HG03520 (cell line): ENCODE data around the gene ANKRD63.

ENCODE experiments used
- ATAC-seq: cut with Tn5 transposase; IDR thresholded peaks from one replicate; pipeline ENCODE4 v1.9.1; 2021; ENCODE audit warnings: mild to moderate bottlenecking, moderate library complexity; ENCODE audit not compliant: unreplicated experiment

ANKRD63 gene

DNA sequence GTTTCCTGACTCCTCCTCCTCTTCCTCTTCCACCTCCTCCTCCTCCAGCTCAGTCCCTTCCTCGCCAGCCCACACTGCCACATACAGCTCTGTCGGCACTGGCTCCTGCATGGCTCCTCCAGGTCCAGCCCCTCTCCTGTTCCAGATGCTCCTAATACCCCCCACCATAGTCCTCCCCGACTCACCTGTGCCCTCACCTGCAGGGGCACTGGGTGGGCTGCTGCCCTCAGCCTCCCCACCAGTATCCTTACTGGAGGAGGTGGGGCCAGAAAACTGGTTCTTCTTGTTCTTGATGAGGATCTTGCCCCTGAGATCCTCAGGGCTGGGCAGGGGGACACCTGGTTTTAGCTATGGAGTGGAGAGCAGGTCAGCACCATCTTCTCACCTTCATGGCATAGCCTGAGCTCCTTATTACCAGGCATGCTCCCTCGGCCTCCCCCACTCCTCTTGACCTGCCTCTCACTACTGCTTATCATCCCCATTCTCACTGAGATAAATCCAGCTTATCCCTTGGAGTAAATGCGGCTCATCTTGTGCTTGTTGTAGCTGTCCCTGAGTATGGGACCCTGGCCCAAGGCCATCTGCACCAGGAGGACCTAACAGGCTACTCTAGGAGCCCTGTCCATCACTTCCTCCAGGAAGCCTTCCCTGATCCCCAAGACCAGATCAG, 13.8 kb upstream of the ANKRD63 start:
- ATAC-seq, result no peak

DNA sequence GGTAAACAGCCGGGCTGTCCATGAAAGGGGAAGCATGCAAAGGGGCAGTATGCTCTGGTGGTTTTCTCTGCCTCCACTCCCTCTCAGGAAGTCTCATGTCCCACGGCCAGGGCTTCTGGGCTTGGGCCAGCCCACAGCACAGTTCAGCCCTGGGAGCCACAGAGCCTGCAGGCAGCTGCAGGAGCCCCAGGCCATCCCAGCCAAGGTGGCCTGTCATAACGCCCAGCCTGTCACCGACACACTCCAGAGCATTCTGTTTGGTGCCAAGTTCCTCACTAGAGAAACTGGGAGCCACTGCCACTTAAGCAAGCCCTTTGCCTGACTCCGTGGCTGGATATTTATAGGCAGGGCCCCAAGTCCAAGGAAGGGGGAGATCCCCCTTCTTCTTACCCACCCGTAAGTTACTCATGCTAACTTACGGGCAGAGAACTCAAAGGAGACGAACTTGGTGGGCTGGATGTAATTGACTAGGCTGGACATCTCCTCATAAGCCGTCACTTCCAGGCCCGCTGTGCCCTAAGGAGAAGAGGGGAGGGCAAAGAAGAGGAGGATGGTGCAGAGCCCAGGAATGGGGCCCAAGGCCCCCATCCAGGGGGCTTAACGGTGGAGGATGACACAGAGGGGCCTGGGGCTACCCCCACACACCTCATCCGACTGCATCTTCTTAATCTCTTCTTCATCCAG, 13.2 kb upstream of the ANKRD63 start:
- ATAC-seq, result no peak

DNA sequence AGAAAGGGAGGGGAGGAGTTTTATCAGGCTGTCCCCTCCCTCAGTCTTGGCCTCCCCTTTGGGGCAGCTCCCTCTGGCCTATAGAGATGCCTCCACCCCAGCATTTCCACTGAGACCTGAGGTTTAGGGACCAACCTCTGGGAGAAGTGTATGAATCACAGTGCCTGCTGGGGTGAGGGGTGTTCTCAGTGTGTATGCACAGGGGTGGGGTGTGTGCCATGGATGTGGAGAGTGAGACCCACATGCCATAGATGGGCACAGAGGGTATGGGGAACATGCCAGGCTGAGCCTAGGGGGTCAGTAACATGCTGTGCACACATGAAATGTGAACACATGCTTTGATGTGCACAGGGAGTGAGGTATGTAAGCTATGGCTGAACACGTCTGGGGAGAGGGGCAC, 12.4 kb upstream of the ANKRD63 start:
- no peak for ATAC-seq

DNA sequence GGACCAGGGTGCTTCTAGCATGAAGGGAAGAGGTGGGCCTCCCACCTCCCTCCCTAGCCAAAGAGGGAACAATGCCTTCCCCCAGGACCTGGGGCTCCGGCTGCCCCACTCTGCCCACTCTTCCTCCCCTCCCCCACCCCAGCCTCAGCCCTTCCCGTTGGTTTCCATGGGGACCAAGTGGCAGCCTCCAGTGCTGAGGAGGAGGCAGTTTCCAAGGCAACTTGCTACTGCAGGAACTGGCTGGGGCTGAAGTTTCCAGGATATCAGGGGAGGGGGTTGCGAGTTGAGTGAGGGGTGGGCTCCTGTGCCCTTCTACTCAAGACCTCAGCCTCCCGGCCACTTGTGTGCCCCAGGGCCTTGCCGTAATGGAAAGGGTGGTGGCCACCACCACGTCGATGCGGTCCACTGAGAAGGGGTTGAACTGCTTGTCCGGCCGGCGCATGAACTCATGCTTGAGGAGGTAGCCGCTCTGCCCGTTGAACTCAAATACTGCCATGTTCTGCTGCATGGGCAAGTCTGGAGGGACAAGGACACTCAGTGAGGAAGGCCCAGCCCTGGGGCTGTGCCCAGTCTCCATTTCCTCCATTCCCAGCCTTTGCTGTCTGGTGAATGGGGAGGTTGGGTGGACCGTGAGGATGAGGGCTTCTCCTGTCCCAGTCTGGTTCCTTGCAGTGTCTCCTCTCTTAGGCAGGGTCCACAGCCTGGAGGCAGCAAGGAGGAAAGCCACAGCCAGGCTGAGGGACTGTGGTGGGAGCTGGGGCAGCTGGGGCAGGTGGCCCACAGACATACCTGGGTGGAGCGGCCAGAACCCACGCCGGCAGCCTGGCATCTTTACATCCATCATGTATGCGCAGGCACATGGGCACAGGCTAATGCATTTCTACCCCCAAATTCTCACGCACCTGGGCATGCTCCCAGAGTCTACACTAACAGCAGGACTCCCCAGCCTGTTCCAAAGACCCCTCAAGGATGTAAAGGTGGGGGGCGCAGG, 11.3 kb upstream of the ANKRD63 start:
- ATAC-seq, result no peak

DNA sequence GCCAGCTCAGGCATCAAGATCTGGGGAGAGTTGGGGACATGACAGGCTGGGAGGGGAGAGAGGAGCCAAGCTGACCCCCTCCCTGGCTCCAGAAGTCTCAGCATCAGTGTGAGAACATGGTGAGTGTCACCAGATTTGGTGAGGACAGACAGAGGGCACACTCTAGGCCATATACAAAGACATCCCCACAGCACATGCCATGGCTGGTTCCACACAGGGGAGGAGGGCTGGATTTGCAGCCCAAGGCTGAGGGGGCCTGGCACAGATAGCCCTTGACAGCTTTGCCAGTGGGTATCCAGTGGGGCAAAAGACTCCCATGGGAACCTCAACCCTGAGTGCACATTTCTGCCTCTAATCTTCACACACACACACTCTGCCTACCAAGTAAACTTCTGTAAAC, 10.1 kb upstream of the ANKRD63 start:
- ATAC-seq, result no peak

DNA sequence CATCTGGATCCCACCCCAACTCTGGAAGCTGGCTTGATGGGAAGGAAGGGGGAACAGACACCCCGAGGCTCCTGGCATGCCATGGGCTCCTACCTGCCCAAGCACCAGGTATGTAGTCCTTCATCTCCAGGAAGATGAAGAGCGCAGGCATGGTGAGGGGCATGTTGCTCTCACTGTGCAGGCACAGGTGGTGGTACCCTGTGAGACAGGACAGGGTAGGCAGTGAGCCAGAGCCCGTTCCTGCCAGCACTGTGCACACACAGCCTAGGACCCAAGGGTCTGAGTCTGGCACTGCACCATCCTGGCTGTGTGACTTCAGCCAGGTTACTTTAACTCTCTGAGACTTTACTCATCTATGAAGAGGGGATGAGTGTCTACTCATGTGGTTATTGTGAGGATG, 9.4 kb upstream of the ANKRD63 start:
- ATAC-seq, result no peak

DNA sequence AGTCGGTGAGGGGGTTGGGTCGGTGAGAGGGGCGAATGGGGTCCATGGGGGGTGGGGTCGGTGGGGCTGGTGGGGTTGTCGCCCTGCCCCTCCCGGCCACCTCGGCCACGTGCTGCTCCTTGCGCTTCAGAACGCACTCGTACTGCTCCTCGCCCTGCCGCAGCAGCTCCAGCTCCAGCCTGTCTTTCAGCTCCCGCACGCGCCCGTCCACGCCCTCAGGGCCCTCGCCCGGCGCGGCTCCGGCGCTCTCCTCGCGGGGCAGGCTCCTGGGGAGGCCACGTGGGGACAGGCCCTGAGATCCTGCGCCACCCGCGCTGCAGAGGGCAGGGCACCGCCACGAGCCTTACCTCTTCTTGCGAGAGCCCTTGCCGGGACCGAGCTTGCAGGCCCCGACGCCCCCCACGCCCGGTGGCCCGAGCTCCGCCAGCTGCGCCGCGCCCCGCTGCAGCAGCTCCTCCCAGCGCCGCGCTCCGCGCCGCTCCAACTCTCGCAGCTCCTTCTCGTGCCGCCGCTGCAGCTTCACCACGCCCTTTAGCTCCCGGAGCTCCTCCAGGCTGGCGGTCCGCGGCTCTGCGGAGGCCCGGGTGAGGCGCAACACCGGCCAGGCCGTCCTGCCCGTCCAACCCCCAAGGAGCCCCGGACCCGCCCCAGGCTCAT, 8.2 kb upstream of the ANKRD63 start:
- ATAC-seq, result no peak

DNA sequence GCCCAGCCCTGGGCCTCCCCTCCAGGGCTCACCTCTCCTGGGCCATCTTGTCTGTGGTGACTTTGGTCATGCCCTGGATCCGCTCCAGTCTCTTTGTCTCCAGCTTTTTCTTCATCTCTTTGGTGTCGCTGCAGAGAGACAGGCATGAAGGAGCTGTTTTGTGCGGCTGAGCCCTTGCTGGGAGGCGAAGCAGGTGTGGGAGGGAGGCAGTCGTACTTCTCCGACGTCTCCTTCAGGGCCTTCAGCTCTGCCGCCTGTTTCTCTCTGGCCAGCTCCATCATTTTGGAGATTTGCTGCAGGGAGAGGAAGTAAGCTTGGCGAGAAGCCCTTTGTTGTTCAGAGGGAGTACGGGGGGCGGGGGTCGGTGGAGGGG, 7.7 kb upstream of the ANKRD63 start:
- ATAC-seq, result no peak

DNA sequence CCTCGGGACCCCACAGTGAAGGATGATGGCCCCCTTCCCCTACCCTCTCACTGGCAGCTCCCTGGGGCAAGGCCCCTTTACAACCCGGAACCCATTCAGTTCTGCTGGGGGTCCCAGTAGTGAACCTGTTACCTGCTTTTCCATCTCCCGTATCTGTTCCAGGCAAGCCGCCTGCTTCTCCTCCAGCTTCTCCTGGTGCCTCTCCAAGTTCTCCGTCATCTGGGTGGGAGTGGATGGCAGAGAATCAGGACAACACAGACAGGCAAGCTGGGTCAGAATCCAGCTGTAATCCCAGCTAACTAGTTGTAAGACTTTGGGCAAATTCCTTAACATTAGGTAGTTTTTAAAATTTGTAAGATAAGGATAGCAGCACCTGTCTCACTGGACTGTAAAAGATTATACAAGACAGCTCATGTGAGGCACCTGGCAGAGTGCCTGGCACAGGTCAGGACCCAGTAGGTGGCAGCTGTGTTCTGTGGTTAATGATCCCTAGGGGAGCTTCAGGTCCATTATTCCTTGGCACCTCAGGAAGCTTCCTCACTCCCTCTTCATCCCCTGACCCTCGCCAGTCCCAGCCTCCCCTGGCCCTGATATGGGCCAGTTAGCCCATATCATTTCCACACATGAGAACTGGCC, 6.4 kb upstream of the ANKRD63 start:
- ATAC-seq, result no peak

DNA sequence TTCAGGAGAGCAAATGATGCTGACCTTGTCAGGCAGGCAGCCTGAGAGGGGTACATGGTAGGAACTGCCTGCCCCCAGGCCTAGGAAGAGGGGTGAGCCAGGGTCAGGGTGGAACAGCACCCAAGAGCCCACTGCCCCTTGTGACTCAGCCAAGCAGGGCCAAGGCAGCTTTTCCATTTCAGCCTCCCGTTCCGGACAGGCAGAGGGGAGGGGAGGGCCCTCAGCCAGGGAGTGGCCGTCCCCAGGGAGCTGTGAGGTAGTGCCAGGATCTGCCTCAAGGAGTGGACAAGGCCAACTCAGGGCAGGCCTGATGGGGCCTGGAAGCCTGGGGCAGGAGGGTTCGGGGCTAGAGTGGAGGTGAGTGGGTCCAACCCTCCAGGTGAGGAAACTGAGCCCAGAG, 5.1 kb upstream of the ANKRD63 start:
- ATAC-seq, result no peak

DNA sequence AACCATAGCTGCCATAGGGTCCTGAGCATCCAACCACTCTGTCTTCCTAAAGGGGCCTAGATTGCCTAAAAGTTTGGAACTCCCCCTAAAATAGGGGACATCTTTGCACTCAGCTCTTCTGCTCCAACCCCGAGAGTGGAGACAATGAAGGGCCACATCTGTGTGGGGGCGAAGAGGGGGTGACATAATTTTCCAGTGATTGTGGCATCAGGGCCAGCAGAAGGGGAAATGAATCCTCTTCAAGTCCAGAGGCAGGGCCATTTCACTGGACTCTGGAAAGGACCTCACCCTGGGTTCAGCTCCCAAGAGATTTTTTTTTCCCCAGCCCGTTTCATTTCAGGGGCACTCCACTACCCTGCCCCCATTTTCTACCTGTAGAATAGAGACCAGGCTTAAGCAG, 4.6 kb upstream of the ANKRD63 start:
- no peak for ATAC-seq

DNA sequence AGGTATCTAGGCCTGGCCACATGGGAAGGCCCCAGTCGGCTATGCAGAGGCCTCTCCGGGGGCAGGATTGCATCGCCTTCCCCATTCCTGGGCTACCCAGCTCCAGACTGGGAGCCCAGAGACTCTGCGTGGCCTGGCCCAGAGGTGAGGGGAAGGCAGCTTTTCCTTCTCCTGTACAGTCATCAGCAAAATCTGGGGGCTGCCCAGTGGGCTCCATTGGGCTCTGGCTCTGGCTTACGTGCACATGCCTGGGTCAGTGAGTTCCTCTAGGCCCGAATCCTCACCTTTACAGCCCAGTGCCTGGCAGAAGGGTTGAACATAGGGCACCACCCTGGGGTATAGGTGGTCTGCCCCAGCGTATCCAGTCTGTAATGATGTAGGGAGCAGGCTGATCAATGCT, 3.9 kb upstream of the ANKRD63 start:
- ATAC-seq, result no peak

DNA sequence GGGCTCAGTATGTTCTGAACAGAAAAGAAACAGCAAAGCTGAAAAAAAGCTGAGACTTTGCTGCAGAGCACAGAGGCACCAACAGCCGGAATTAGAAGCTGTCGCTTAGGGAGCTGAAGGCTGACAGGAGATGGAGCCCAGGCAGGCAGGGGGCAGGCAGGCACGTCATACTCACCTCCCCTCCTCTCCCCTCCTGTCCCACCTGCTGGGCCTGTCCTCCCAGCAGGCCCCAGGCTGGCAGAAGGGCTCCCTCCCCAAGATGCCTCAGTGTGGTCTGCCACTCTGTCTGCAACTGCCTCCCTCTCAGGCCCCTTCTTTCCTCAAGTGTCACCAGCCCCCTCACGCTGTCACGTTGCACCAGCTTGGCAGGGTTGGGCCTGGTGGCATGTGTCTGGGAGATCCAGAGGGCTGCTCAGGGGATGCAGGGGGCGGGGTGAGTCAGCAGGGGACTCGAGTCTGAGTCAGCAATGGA, 3.2 kb upstream of the ANKRD63 start:
- no peak for ATAC-seq

DNA sequence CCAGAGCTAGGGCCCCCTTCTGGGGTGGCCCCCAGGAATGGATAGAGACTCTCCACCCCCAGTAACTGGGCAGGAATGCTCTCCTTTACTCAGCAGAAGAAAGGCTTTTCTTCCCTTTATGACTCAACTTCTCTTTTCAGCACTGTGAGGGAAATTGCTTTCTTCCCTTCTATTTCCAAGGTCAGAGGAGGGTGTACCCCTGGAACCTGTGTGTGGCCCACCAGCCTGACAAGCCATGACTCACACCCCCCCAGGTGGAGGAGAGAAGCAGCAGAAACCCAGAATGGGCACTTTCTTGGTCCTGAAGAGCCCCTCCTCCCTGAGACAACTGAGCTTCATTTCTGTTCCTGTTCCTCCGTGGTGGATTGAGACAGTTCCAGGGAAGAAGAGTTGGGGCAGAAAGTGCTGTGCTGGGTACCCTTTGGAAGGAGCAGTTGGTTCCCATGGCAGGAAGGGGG, 2.7 kb upstream of the ANKRD63 start:
- no peak for ATAC-seq

DNA sequence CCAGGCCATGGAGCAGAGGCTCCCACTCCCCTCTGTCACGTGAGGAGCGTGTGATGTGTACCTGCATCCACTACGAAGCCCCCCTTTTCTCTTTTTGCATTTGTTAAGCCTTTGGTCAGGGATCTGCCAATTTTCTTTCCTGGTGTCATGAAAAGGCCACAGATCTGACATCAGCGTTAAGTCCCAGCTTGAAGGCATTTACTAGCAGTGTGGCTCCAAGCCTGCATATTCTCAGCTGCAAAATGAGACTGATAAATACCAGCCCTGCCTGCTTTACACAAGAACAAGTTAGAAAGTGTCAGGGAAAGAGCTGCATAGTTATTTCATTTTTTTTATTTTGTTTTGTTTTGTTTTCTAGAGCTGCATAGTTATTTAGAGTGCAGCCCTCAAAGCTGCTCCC, 2.3 kb upstream of the ANKRD63 start:
- ATAC-seq, result no peak

DNA sequence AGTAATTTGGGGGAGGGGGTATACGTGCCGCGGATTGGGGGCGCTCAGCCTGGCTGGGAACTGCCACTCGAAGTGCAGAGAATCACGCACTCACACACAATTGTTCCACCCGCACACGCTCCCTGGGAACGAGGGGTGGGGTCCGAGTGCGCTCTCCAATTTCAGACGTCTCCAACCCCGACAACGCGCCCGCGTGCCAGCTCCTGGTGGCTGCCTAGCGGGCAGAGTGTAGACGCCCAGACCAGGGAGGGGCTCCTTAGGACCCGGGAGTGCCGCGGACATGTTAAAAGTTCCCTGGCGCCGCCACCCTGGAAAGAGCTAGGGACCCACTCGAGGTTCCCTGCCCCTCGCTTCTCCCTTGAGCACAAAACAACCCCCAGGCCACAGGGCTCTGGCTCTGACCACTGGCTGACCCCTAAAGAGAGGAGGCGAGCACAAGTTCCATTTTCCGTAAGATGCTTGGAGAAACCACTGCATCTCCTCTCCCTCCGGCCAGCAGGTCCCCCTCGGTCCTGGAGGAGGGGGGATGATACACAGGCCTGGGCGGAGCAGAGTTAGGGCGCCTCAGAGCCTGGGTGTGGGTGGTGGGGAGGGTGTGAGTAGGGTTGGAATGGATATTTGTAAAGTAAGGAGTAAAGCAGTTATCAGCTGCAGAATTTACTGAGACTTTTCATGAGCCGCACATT, 894 bp upstream of the ANKRD63 start:
- ATAC-seq, result no peak

DNA sequence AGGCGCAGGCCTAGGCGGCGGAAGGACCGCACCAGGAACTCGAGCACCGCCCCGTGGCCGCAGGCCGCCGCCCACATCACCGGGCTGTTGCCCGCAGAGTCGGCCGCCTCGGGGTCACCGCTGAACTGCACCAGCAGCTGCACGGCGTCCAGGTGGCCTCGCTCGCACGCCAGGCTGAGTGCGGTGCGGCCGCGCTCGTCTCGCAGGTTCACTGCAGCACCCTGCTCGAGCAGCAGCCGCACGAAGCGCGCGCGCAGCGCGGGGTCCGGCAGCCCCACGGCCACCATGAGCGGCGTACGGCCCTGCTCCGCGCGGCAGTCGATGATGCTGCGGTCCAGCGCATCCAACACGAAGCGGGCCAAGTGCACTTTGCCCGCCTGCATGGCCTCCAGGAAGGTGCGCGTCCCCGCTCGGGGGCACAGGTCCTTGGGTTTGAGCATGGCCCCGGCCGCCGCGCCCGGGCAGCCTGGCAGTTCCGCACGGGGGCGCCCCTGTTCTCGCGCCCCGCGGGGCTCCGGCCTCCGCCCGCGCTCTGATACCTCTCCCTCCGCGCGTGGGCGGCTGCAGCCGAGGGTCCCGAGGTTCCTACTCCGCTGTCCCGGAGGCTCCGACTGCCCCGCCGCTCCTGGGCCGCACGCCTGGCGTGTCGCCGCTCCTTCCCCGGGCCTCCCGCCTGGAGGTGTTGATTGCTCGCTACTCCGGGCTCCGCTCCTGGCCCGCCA, 556 bp downstream of the ANKRD63 start:
- ATAC-seq, result no peak

DNA sequence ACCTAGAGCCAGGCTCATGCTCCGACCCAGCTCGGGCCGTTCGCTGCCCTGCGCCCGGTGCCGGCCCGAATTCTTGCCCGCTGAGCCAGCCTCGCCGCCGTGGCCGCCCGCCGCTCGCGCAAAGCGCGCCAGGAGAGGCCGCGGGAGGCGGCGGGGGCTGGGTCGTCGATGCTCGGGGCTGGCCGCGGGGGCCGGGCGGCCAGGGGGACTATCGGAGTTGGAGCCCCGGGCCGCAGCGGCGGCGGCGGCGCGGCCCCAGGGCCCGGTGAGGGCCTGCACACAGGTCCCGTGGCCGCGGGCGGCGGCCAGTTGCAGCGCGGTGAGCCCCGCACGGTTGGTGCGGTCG, 1.1 kb downstream of the ANKRD63 start:
- ATAC-seq, result no peak

DNA sequence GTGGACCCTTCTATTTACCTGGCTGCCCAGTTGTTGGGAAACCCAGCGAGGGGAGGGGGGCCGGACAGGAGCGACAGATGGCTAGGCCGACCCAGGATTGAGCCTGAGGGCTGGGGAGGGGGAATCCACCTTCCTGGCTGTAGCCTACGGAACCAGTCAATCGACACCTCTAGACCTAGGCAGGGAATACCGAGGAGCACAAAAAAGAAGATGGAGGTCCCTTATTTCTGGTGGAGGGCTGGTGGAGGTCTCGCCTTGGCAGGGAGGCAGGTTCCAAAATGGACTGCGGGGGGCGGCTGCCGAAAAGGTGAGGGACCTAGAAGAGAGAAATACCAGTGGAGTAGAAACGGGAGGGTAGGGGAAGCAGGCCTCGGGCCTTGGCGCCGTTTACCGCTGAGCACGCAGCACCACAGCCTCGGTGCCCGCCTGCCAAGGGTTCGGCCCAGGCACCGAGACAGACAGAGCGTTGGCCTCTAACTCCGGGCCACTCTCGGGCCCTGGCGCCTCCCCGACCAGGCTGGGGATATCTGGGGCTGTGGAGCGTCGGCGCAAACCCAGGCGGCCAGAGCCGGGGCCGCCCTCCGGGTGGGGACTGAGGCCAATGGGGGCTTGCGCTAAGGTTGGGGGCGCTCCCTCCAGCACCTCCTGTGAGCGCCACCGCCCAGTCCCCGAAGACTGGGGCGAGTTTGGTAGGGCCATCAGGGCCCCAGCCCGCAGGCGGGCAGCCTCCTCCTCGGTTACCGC, 1.6 kb downstream of the ANKRD63 start:
- ATAC-seq, result no peak
